ENCODE measurements around the gene PUS1.
A peak's percentile ranks its signal among the peaks of the same experiment; 100 is the strongest.

Gene PUS1

DNA sequence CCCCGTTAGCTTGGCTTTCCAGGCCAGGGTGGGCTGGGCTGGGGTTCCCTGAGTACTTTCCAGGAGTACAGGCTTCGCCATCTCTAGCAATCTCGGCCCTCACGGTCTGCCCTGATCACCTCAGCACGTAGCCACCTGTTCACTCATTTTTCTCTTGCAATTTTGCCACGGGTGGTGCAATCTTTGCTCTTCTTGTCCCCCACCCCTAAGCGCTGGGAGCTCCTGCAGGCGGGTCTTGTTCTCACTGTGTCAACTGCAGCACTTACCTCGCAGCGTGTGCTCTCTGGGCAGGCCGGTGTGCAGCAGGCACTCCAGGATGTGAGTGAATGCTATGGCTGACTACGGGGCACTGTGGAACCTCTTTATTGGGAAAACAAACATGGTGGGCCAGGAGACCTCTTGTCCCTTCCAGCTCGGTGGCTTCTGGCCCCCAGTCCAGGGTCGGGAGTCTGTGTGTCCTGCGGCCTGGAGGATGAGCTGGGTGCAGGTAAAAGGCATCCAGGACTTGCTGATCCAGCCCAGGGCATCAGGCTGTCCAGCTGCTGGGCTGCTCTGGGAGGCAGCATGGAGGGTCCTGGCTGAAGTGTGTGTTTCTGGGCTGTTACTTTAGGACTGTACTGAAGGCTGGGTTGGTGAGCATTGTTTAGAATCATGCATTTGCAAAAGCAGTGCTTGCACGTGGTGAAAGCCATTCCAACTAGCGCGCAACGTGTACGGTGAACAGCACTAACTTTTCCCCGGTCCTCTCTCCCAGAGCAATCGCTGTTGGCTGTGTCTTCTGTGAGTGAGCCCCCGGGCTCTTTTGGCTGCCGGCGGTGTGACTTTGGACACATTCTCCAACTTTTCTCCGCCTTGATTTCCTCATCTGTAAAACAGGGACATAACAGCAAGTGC lies 36.1 kb upstream of the PUS1 start:
- no peak overlapping the region for H3K27ac ChIP-seq (ENCODE audit: insufficient read depth in 1 of 2, low read depth in 1 of 2, low read length in 2 of 2, poor library complexity in 1 of 2, severe bottlenecking in 2 of 2)
- WGBS (ENCODE audit: insufficient coverage) = 90% methylated on average over 17 of the region's 26 CpGs
- no peaks in the 10 kb centered on the region for H3K9me3 ChIP-seq (ENCODE audit: control extremely low read depth in 1 of 5, control insufficient read depth in 4 of 5, insufficient read depth in 2 of 5, low read depth in 1 of 5, low read length in 4 of 5)

DNA sequence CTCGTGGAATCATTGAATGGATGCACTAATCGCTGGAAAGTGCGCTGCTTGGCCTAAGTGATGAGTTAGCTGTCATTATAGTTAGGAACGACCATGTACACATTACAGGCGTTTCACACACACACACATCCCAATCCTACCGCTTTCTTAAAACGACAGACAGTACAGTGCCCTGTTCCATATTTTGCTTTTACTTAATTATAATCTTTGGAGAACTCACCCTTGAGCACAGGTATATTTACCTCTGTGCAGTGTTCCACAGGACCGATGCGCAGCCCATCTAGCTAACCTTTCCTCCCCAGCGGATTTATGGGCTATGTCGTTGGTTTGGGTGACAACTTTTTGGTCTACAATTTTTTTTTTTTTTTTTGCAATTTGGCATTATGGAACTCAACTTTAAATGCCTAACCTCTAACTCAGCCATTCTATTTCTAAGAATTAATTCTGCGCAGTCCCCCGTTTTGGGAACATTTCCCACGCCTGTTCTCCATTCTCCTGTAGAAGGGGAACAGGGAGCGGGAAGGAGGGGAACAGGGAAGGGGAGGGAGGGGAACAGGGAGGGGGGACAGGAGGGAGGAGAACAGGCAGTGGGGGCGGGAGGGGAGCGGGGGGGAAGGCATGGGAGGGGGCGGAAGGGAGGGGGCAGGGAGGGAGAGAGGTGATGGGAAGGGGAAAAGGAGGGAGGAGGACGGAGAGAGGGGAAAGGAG lies 35.3 kb upstream of the PUS1 start:
- ChIA-PET CTCF (no interaction called here), POLR2A (no interaction called here)
- Histone ChIP-seq H3K4me3 (ENCODE audit: control insufficient read depth in 1 of 7, extremely low read depth in 1 of 7, insufficient read depth in 4 of 7, low read depth in 2 of 7, low read length in 6 of 7) (peak overlapping the region in 1 of 7 experiments; percentile 54), H3K4me1 (ENCODE audit: control extremely low read depth in 1 of 4, control insufficient read depth in 4 of 4, insufficient read depth in 4 of 4, low read length in 3 of 4) (peaks cover 0 to 33% (median 29%) of the 10 kb centered on the region in 4 experiments), H3K9me3 (ENCODE audit: control extremely low read depth in 1 of 5, control insufficient read depth in 4 of 5, insufficient read depth in 2 of 5, low read depth in 1 of 5, low read length in 4 of 5) (no peaks in the 10 kb centered on the region), H3K36me3 (ENCODE audit: control insufficient read depth in 4 of 4, insufficient read depth in 4 of 4, low read length in 3 of 4) (peaks cover 0 to 3% (median 2%) of the 10 kb centered on the region in 4 experiments), H3K27ac (ENCODE audit: insufficient read depth in 1 of 2, low read depth in 1 of 2, low read length in 2 of 2, poor library complexity in 1 of 2, severe bottlenecking in 2 of 2) (no peak overlapping the region), H3K27me3 (replicated peaks in 2 of 5; ENCODE audit: control insufficient read depth in 4 of 5, insufficient read depth in 5 of 5, low read length in 4 of 5) (no peaks in the 10 kb centered on the region)
- 74% methylated on average over 7 of the region's 19 CpGs for WGBS (ENCODE audit: insufficient coverage)
- DNase-seq = peak in 2 of 3 donors; percentile 11 to 16

More for the DNA sequence above, 36.1 kb upstream of the PUS1 start:
- ChIA-PET CTCF (no interaction called here), POLR2A (no interaction called here)
- no peak for DNase-seq
- H3K36me3 ChIP-seq (ENCODE audit: control insufficient read depth in 4 of 4, insufficient read depth in 4 of 4, low read length in 3 of 4) = peaks cover 0 to 3% (median 1%) of the 10 kb centered on the region in 4 experiments
- H3K4me1 ChIP-seq (ENCODE audit: control extremely low read depth in 1 of 4, control insufficient read depth in 4 of 4, insufficient read depth in 4 of 4, low read length in 3 of 4) = peaks cover 0 to 30% (median 27%) of the 10 kb centered on the region in 4 experiments
- H3K4me3 ChIP-seq (ENCODE audit: control insufficient read depth in 1 of 7, extremely low read depth in 1 of 7, insufficient read depth in 4 of 7, low read depth in 2 of 7, low read length in 6 of 7) = no peak overlapping the region
- H3K27me3 ChIP-seq (replicated peaks in 2 of 5; ENCODE audit: control insufficient read depth in 4 of 5, insufficient read depth in 5 of 5, low read length in 4 of 5) = no peaks in the 10 kb centered on the region

DNA sequence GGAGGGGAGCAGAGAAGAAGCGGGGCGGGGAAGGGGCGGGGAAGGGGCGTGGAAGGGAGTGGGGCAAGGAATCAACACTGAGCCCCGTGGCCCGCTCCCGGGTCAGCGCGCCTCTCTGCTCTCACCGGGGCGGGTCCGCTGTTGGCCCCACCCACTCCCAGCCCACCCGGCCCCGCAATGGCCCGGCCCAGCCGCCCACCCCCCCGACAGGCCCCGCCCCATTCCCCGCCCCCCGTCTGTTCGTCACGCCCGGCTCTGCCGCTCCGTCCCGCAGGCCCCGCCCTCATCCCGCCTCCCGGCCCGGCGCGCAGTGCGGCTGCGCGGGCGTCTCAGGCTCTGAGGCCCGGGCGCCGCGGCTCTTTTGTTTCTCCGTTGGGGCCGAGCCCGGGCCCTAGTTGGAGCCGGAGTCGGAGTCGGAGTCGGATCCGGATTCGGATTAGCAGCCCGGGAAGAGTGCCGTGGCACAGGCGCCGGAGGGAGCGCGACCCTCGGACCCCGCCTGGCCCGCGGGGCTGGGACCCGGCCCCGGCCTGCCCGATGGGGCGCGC lies 34.7 kb upstream of the PUS1 start, which contains the start of gene ULK1:
TSS of gene ULK1 (plus strand) at position 310 of the 548 bp plus-strand sequence. CDS start 380 bp downstream, outside the sequence.
- peaks cover 0 to 33% (median 29%) of the 10 kb centered on the region in 4 experiments for H3K4me1 ChIP-seq (ENCODE audit: control extremely low read depth in 1 of 4, control insufficient read depth in 4 of 4, insufficient read depth in 4 of 4, low read length in 3 of 4)
- H3K27me3 ChIP-seq (replicated peaks in 2 of 5; ENCODE audit: control insufficient read depth in 4 of 5, insufficient read depth in 5 of 5, low read length in 4 of 5) = no peaks in the 10 kb centered on the region
- POLR2A ChIA-PET = no interaction called here
- H3K27ac ChIP-seq (ENCODE audit: insufficient read depth in 1 of 2, low read depth in 1 of 2, low read length in 2 of 2, poor library complexity in 1 of 2, severe bottlenecking in 2 of 2) = peak within 1 kb of the TSS; percentile 50 to 78
- H3K9me3 ChIP-seq (ENCODE audit: control extremely low read depth in 1 of 5, control insufficient read depth in 4 of 5, insufficient read depth in 2 of 5, low read depth in 1 of 5, low read length in 4 of 5) = no peaks in the 10 kb centered on the region
- DNase-seq = peak; percentile 85 to 90 (median 88)
- WGBS (ENCODE audit: insufficient coverage) = 0% methylated on average over 24 of the region's 64 CpGs
- H3K4me3 ChIP-seq (ENCODE audit: control insufficient read depth in 1 of 7, extremely low read depth in 1 of 7, insufficient read depth in 4 of 7, low read depth in 2 of 7, low read length in 6 of 7) = peak within 1 kb of the TSS; percentile 57 to 89 (median 77)
- H3K36me3 ChIP-seq (ENCODE audit: control insufficient read depth in 4 of 4, insufficient read depth in 4 of 4, low read length in 3 of 4) = peaks cover 0 to 3% (median 2%) of the 10 kb centered on the region in 4 experiments
- CTCF ChIA-PET = no interaction called here

DNA sequence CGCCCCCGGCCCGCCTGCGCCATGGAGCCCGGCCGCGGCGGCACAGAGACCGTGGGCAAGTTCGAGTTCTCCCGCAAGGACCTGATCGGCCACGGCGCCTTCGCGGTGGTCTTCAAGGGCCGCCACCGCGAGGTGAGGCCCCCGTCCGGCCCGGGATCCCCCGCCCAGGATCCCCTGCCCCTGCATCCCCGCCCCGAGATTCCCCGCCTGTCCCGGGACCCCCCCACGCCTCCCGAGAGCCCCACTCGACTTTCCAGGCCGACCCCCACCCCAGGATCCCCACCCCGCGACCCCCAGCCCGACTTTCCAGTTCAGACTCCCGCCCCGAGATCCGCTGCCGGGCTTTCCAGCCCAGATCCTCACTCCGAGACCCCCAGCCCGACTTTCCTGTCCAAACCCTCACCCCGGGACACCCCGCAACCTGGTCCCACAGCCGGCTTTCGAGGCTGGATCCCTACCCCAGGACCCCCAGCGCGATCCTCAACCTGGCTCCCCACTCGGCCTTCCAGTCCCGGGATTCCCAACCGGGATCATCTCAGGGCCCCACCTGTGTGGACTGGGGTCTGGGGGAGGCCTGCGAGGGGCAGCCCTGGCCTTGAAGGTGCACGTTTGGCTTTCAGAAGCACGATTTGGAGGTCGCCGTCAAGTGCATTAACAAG lies 34.0 kb upstream of the PUS1 start:
- ChIA-PET CTCF (interaction anchor here (1.6 kb wide), 1 partner anchor 29 kb away, joined by 3 read pairs; no protein-coding TSS in a partner anchor), POLR2A (no interaction called here)
- Histone ChIP-seq H3K36me3 (ENCODE audit: control insufficient read depth in 4 of 4, insufficient read depth in 4 of 4, low read length in 3 of 4) (peaks cover 0 to 3% (median 2%) of the 10 kb centered on the region in 4 experiments), H3K27ac (ENCODE audit: insufficient read depth in 1 of 2, low read depth in 1 of 2, low read length in 2 of 2, poor library complexity in 1 of 2, severe bottlenecking in 2 of 2) (peak overlapping the region in 1 of 2 experiments; percentile 78), H3K9me3 (ENCODE audit: control extremely low read depth in 1 of 5, control insufficient read depth in 4 of 5, insufficient read depth in 2 of 5, low read depth in 1 of 5, low read length in 4 of 5) (no peaks in the 10 kb centered on the region), H3K4me1 (ENCODE audit: control extremely low read depth in 1 of 4, control insufficient read depth in 4 of 4, insufficient read depth in 4 of 4, low read length in 3 of 4) (peaks cover 0 to 33% (median 29%) of the 10 kb centered on the region in 4 experiments), H3K4me3 (ENCODE audit: control insufficient read depth in 1 of 7, extremely low read depth in 1 of 7, insufficient read depth in 4 of 7, low read depth in 2 of 7, low read length in 6 of 7) (peak overlapping the region; percentile 38 to 89 (median 77)), H3K27me3 (replicated peaks in 2 of 5; ENCODE audit: control insufficient read depth in 4 of 5, insufficient read depth in 5 of 5, low read length in 4 of 5) (no peaks in the 10 kb centered on the region)
- WGBS (ENCODE audit: insufficient coverage) = 0% methylated on average over 37 of the region's 54 CpGs
- DNase-seq = no peak

DNA sequence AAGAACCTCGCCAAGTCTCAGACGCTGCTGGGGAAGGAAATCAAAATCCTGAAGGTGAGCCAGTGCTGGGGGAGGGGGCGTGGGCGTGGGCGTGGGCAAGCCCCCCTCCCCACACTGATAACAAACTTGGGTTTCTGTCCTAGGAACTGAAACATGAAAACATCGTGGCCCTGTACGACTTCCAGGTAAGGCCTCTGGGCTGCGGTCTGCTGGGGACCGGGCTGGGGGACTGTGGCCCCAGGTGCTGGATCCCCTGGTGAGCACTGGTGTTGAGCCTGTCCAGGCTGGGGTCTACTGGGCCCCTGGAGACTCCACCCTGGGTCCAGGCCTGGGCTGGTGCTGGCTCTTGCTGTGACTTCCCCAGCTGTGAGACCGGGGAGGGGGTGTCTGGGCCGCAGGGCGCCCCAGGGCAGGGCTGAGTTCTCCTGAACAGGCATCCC lies 33.4 kb upstream of the PUS1 start:
- Histone ChIP-seq H3K9me3 (ENCODE audit: control extremely low read depth in 1 of 5, control insufficient read depth in 4 of 5, insufficient read depth in 2 of 5, low read depth in 1 of 5, low read length in 4 of 5) (no peaks in the 10 kb centered on the region), H3K27me3 (replicated peaks in 2 of 5; ENCODE audit: control insufficient read depth in 4 of 5, insufficient read depth in 5 of 5, low read length in 4 of 5) (no peaks in the 10 kb centered on the region), H3K27ac (ENCODE audit: insufficient read depth in 1 of 2, low read depth in 1 of 2, low read length in 2 of 2, poor library complexity in 1 of 2, severe bottlenecking in 2 of 2) (peak overlapping the region in 1 of 2 experiments; percentile 78), H3K4me1 (ENCODE audit: control extremely low read depth in 1 of 4, control insufficient read depth in 4 of 4, insufficient read depth in 4 of 4, low read length in 3 of 4) (peaks cover 0 to 33% (median 29%) of the 10 kb centered on the region in 4 experiments), H3K36me3 (ENCODE audit: control insufficient read depth in 4 of 4, insufficient read depth in 4 of 4, low read length in 3 of 4) (peaks cover 0 to 9% (median 7%) of the 10 kb centered on the region in 4 experiments), H3K4me3 (ENCODE audit: control insufficient read depth in 1 of 7, extremely low read depth in 1 of 7, insufficient read depth in 4 of 7, low read depth in 2 of 7, low read length in 6 of 7) (peak overlapping the region; percentile 38 to 89 (median 77))
- whole genome bisulfite sequencing (ENCODE audit: insufficient coverage) = 0% methylated on average over 6 of the region's 12 CpGs
- POLR2A ChIA-PET = no interaction called here
- CTCF ChIA-PET = interaction anchor here (1.6 kb wide), 1 partner anchor 28 kb away, joined by 3 read pairs; no protein-coding TSS in a partner anchor
- no peak for DNase-seq

DNA sequence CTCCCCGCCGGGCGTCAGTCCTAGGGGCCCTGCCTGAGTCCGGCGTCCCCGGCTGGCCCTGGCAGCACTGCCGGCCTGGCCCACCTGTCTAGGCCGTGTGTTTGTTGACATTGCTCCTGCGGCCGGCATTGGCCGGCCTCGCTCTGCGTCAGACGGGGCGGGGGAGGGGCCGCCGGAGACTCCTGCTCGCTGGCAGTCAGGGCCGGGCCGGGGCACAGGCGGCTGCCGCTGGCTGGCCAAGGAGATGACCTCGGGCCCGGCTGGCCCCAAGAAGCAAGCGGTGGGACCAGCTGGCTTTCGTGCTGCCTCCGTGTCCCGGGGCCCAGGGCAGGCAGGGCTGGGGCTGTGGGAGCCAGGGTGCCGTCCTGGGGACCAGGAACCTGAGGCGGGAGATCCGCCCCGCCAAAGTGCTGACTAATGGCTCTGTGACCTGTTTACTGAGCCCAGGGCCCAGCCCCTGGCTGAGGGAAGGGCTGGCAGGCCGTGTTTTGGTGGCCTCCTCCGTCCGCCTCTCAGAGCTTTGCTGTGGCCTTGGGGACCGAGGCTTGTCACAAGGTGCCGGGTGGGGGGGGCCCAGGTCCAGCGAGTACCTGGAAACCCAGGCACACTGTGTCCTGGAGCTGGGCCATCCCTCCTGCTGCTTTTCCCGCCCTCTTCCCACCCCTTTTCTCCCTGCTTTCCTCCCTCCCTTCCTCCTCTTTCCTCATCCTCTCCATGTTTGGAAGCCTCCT lies 32.8 kb upstream of the PUS1 start:
- Histone ChIP-seq H3K9me3 (ENCODE audit: control extremely low read depth in 1 of 5, control insufficient read depth in 4 of 5, insufficient read depth in 2 of 5, low read depth in 1 of 5, low read length in 4 of 5) (no peaks in the 10 kb centered on the region), H3K4me3 (ENCODE audit: control insufficient read depth in 1 of 7, extremely low read depth in 1 of 7, insufficient read depth in 4 of 7, low read depth in 2 of 7, low read length in 6 of 7) (peak overlapping the region; percentile 27 to 89 (median 77)), H3K27me3 (replicated peaks in 2 of 5; ENCODE audit: control insufficient read depth in 4 of 5, insufficient read depth in 5 of 5, low read length in 4 of 5) (no peaks in the 10 kb centered on the region), H3K4me1 (ENCODE audit: control extremely low read depth in 1 of 4, control insufficient read depth in 4 of 4, insufficient read depth in 4 of 4, low read length in 3 of 4) (peaks cover 0 to 33% (median 29%) of the 10 kb centered on the region in 4 experiments), H3K27ac (ENCODE audit: insufficient read depth in 1 of 2, low read depth in 1 of 2, low read length in 2 of 2, poor library complexity in 1 of 2, severe bottlenecking in 2 of 2) (peak overlapping the region in 1 of 2 experiments; percentile 78), H3K36me3 (ENCODE audit: control insufficient read depth in 4 of 4, insufficient read depth in 4 of 4, low read length in 3 of 4) (peaks cover 0 to 10% (median 8%) of the 10 kb centered on the region in 4 experiments)
- CTCF ChIA-PET = interaction anchor here (1.0 to 1.6 kb wide), 3 partner anchors 21 to 32 kb away, joined by 3 to 4 read pairs (median 3); no protein-coding TSS in a partner anchor
- peak; percentile 74 to 91 (median 91) for DNase-seq
- POLR2A ChIA-PET = interaction anchor here (0.5 to 1.4 kb wide), 3 partner anchors 8 to 666 kb away, joined by 3 to 6 read pairs (median 5); partner anchors contain the start of gene PUS1
- WGBS (ENCODE audit: insufficient coverage) = 3% methylated on average over 34 of the region's 39 CpGs

Data from common myeloid progenitor, CD34-positive (primary cell).